HCT116 (cell line): ENCODE data around the gene ATP5F1D. TPM values are rescaled to one million over a fixed set of nuclear protein-coding genes. Genes with fewer than 3 reads are reported as not detected.

Experiments used
- ATAC-seq: fragments of 200-7000 bp; cut with Tn5 transposase; 2 replicates; pipeline ENCODE4 v1.9.1; 2020; ENCODE audit warnings: mild to moderate bottlenecking, moderate library complexity
- BruUV-seq: library from RNA; stranded (reverse); fragments of 400-500 nt; replicated peaks from 2 replicates; lab custom pipeline; 2021; lab: Mats Ljungman, UMichigan
- CTCF ChIA-PET: fragments of 300-600 bp; sonication (Branson Sonifier 250); formaldehyde crosslinking; loops from one replicate; lab custom pipeline; 2021; ENCODE audit warnings: antibody characterized with exemption; lab: Charles Lee
- POLR2A ChIA-PET: fragments of 300-600, 350-600 bp; sonication (Branson Sonifier 250); formaldehyde crosslinking; loops from one replicate; lab custom pipeline; 2021; ENCODE audit warnings: antibody characterized with exemption; lab: Charles Lee
- RAD21 ChIA-PET, 2 experiments: fragments of 300-600 bp; sonication (Branson Sonifier 250); formaldehyde crosslinking; loops; one replicate each; lab custom pipeline; 2023; ENCODE audit warnings: low total read pairs in 2 of 2; ENCODE audit not compliant: uncharacterized antibody in 2 of 2, unreplicated experiment in 2 of 2, low non-redundant PET in 1 of 2; lab: Charles Lee
- DNase-seq: peaks from one replicate; pipeline ENCODE4 v3.0.0-alpha.2; 2010; ENCODE audit warnings: low read depth, low spot score
- H2AFZ ChIP-seq: fragments of 200-600 bp; shearing (Covaris generic), sonication (generic); 2 replicates; pipeline ENCODE4 v1.6.1; 2017; ENCODE audit warnings: low read depth, mixed run types, mixed read lengths, antibody characterized with exemption, low read length; ENCODE audit not compliant: poor library complexity, severe bottlenecking
- H3K27ac ChIP-seq: 2 replicates; pipeline ENCODE4 v1.5.1; 2012; ENCODE audit warnings: low read depth, low read length
- H3K27me3 ChIP-seq: fragments of 200-600 bp; sonication (generic); 2 replicates; pipeline ENCODE4 v1.6.1; 2016; ENCODE audit warnings: mixed run types, low read length, mixed read lengths; ENCODE audit not compliant: insufficient read depth
- H3K36me3 ChIP-seq, 2 experiments: fragments of 200-500 bp in 1 of 2; fragments of 200-600 bp in 1 of 2; sonication (Bioruptor generic) in 1 of 2; sonication (generic) in 1 of 2; 2 replicates each; pipeline versions ENCODE4 v1.5.1 to v1.6.1; 2014 to 2016; ENCODE audit warnings: low read length in 2 of 2, inconsistent platforms in 1 of 2, mixed read lengths in 1 of 2, mixed run types in 1 of 2; ENCODE audit not compliant: insufficient read depth in 2 of 2, control insufficient read depth in 1 of 2
- H3K4me1 ChIP-seq, 2 experiments: fragments of 200-600 bp in 1 of 2; sonication (generic) in 1 of 2; 2 replicates each; pipeline versions ENCODE4 v1.5.1 to v1.6.1; 2012 to 2017; ENCODE audit warnings: low read length in 2 of 2, inconsistent platforms in 1 of 2, mild to moderate bottlenecking in 1 of 2, mixed read lengths in 1 of 2, mixed run types in 1 of 2, moderate library complexity in 1 of 2; ENCODE audit not compliant: insufficient read depth in 2 of 2, control insufficient read depth in 1 of 2
- H3K4me2 ChIP-seq: fragments of 200-600 bp; sonication (generic); 2 replicates; pipeline ENCODE4 v1.6.1; 2017; ENCODE audit warnings: mixed run types, low read length, mixed read lengths
- H3K4me3 ChIP-seq, 2 experiments: fragments of 200-600 bp in 1 of 2; sonication (generic) in 1 of 2; replicated peaks in 1 of 2; 2 replicates each; pipeline ENCODE4 v1.5.1; 2011 to 2016; ENCODE audit warnings: low read length in 2 of 2, control low read depth in 1 of 2, low read depth in 1 of 2, mild to moderate bottlenecking in 1 of 2, mixed read lengths in 1 of 2, mixed run types in 1 of 2
- H3K79me2 ChIP-seq: fragments of 200-600 bp; sonication (generic); 2 replicates; pipeline ENCODE4 v1.6.1; 2017; ENCODE audit warnings: mild to moderate bottlenecking, mixed run types, low read length, moderate library complexity, mixed read lengths; ENCODE audit not compliant: insufficient read depth
- H3K9ac ChIP-seq: fragments of 200-600 bp; sonication (generic); 2 replicates; pipeline ENCODE4 v1.6.1; 2016; ENCODE audit warnings: low read length, mixed read lengths
- H3K9me2 ChIP-seq: fragments of 200-600 bp; sonication (generic), shearing (Covaris generic); 2 replicates; pipeline ENCODE4 v1.6.1; 2017; ENCODE audit warnings: mixed run types, mild to moderate bottlenecking, moderate library complexity; ENCODE audit not compliant: insufficient read depth
- H3K9me3 ChIP-seq, 2 experiments: fragments of 200-500 bp in 1 of 2; fragments of 200-600 bp in 1 of 2; sonication (Bioruptor generic) in 1 of 2; sonication (generic) in 1 of 2; 2 replicates each; pipeline ENCODE4 v1.6.1; 2014 to 2017; ENCODE audit warnings: low read length in 2 of 2, mixed read lengths in 2 of 2, inconsistent platforms in 1 of 2, low read depth in 1 of 2, mild to moderate bottlenecking in 1 of 2, mixed run types in 1 of 2, moderate library complexity in 1 of 2; ENCODE audit not compliant: control insufficient read depth in 1 of 2, insufficient read depth in 1 of 2
- H4K20me1 ChIP-seq: fragments of 200-600 bp; sonication (generic), shearing (Covaris generic); 2 replicates; pipeline ENCODE4 v1.6.1; 2017; ENCODE audit warnings: mixed run types, mild to moderate bottlenecking, moderate library complexity; ENCODE audit not compliant: insufficient read depth
- ELF1 ChIP-seq: IDR thresholded peaks from 2 replicates; pipeline ENCODE4 v1.6.1; 2012; ENCODE audit warnings: low read depth, borderline replicate concordance
- EZH2 ChIP-seq: fragments of 200-600 bp; sonication (generic); IDR thresholded peaks from 2 replicates; pipeline ENCODE4 v1.6.1; 2017; ENCODE audit warnings: antibody characterized with exemption, mixed run types
- JUND ChIP-seq: IDR thresholded peaks from 2 replicates; pipeline ENCODE4 v1.6.1; 2012
- POLR2AphosphoS5 ChIP-seq: IDR thresholded peaks from 2 replicates; pipeline ENCODE4 v1.6.1; 2011; ENCODE audit warnings: mild to moderate bottlenecking, low read depth, low read length, moderate library complexity
- RAD21 ChIP-seq: IDR thresholded peaks from 2 replicates; pipeline ENCODE4 v1.6.1; 2012; ENCODE audit warnings: low read depth, mild to moderate bottlenecking
- intact Hi-C: fragments of 100-400 bp; cut with micrococcal nuclease; formaldehyde crosslinking; loops from 2 replicates; pipeline ENCODE4 v1.10.0; 2022
- total RNA-seq: library from RNA; stranded (reverse); gene quantifications from one replicate; pipeline ENCODE4 v1.2.1, GENCODE V29; 2021; ENCODE audit not compliant: unreplicated experiment
- TF ChIP-seq, protein P1 (sequence below): IDR thresholded peaks from 2 replicates; pipeline ENCODE4 v1.6.1; 2012; ENCODE audit warnings: low read depth
- TF ChIP-seq, protein P2 (sequence below): IDR thresholded peaks from 2 replicates; pipeline ENCODE4 v1.6.1; 2011; ENCODE audit warnings: mild to moderate bottlenecking, low read length, moderate library complexity; ENCODE audit not compliant: insufficient replicate concordance; ENCODE audit errors: extremely low read depth

The ATP5F1D gene
- total RNA-seq, 1 experiment from 2014 or later: 428 TPM

- ChIA-PET CTCF (interaction anchor here (1.9 kb wide), 1 partner anchor 8 kb away, joined by 8 read pairs; no protein-coding TSS in a partner anchor), POLR2A (interaction anchor here (2.1 to 4.4 kb wide), 2 partner anchors 8 to 12 kb away, joined by 12 to 54 read pairs; partner anchors contain the start of gene CIRBP), RAD21 (interaction anchor here in 1 of 2 experiments (1.0 kb wide), 1 partner anchor 9 kb away, joined by 6 read pairs; no protein-coding TSS in a partner anchor)
- H3K27me3 ChIP-seq: no peaks in the 10 kb centered on the region
- no peak for TF ChIP-seq ELF1
- no peak for TF ChIP-seq EZH2
- TF ChIP-seq, protein P1, sequence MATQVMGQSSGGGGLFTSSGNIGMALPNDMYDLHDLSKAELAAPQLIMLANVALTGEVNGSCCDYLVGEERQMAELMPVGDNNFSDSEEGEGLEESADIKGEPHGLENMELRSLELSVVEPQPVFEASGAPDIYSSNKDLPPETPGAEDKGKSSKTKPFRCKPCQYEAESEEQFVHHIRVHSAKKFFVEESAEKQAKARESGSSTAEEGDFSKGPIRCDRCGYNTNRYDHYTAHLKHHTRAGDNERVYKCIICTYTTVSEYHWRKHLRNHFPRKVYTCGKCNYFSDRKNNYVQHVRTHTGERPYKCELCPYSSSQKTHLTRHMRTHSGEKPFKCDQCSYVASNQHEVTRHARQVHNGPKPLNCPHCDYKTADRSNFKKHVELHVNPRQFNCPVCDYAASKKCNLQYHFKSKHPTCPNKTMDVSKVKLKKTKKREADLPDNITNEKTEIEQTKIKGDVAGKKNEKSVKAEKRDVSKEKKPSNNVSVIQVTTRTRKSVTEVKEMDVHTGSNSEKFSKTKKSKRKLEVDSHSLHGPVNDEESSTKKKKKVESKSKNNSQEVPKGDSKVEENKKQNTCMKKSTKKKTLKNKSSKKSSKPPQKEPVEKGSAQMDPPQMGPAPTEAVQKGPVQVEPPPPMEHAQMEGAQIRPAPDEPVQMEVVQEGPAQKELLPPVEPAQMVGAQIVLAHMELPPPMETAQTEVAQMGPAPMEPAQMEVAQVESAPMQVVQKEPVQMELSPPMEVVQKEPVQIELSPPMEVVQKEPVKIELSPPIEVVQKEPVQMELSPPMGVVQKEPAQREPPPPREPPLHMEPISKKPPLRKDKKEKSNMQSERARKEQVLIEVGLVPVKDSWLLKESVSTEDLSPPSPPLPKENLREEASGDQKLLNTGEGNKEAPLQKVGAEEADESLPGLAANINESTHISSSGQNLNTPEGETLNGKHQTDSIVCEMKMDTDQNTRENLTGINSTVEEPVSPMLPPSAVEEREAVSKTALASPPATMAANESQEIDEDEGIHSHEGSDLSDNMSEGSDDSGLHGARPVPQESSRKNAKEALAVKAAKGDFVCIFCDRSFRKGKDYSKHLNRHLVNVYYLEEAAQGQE: no peak
- TF ChIP-seq POLR2AphosphoS5: no peak
- no peak for TF ChIP-seq RAD21
- TF ChIP-seq, protein P2, sequence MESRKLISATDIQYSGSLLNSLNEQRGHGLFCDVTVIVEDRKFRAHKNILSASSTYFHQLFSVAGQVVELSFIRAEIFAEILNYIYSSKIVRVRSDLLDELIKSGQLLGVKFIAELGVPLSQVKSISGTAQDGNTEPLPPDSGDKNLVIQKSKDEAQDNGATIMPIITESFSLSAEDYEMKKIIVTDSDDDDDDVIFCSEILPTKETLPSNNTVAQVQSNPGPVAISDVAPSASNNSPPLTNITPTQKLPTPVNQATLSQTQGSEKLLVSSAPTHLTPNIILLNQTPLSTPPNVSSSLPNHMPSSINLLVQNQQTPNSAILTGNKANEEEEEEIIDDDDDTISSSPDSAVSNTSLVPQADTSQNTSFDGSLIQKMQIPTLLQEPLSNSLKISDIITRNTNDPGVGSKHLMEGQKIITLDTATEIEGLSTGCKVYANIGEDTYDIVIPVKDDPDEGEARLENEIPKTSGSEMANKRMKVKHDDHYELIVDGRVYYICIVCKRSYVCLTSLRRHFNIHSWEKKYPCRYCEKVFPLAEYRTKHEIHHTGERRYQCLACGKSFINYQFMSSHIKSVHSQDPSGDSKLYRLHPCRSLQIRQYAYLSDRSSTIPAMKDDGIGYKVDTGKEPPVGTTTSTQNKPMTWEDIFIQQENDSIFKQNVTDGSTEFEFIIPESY: no peak
- no peak for TF ChIP-seq JUND
- H3K9me2 ChIP-seq: no peaks in the 10 kb centered on the region
- H3K9me3 ChIP-seq: no peaks in the 10 kb centered on the region
- no peak overlapping the region for H2AFZ ChIP-seq
- DNase-seq: no peak
- peaks cover 24 to 43% of the 10 kb centered on the region in 2 experiments for H3K36me3 ChIP-seq
- intact Hi-C loops: no loop called here
- H3K27ac ChIP-seq: peak overlapping the region; percentile 90
- peak overlapping the region; percentile 76 for H3K4me2 ChIP-seq
- no peak overlapping the region for H3K4me3 ChIP-seq
- H3K4me1 ChIP-seq: peaks cover 42 to 94% of the 10 kb centered on the region in 2 experiments
- H4K20me1 ChIP-seq: peaks cover 3% of the 10 kb centered on the region; the same call in 1 of the 2 replicates
- peak overlapping the region; percentile 65 for H3K9ac ChIP-seq
- BruUV-seq: no TSS peak
- H3K79me2 ChIP-seq: peaks cover 64% of the 10 kb centered on the region
- ATAC-seq: no peak
Measured at GRCh38 chr19:1257475-1258162, 16.1 kb downstream of the ATP5F1D start.
